ENCODE data around the gene SHISA5. TPM values are rescaled to one million over a fixed set of nuclear protein-coding genes. Genes with fewer than 3 reads are reported as not detected.

Gene SHISA5
- total RNA-seq, 1 experiment from 2014 or later, result 159 TPM

GRCh38 chr3:48423883-48424695 lies 79.9 kb downstream of the SHISA5 start:
- Histone ChIP-seq H3K27me3 (ENCODE audit: low read length) (no peaks in the 10 kb centered on the region), H2AFZ (ENCODE audit: low read length) (no peak overlapping the region), H3K4me3 (ENCODE audit: low read length) (no peak overlapping the region), H3F3A (ENCODE audit: low read length, unreplicated experiment) (no peaks in the 10 kb centered on the region), H4K20me1 (ENCODE audit: low read length) (no peaks in the 10 kb centered on the region), H3K9ac (ENCODE audit: low read length) (no peak overlapping the region), H3K27ac (ENCODE audit: low read length) (no peak overlapping the region), H3K36me3 (ENCODE audit: low read depth, low read length) (no peaks in the 10 kb centered on the region), H3K9me3 (ENCODE audit: low read length) (no peaks in the 10 kb centered on the region), H3K79me2 (ENCODE audit: low read length) (peaks cover 19% of the 10 kb centered on the region), H3K4me2 (ENCODE audit: low read length) (no peak overlapping the region), H3K9me2 (replicated peaks; ENCODE audit: low read length) (no peaks in the 10 kb centered on the region), H3K4me1 (ENCODE audit: insufficient read depth, low read length) (peaks cover 18% of the 10 kb centered on the region)
- intact Hi-C loops (cut with micrococcal nuclease), result no loop called here
- BruUV-seq (replicated peaks), result no TSS peak
- ATAC-seq, result no peak
- ChIA-PET CTCF (no interaction called here), POLR2A (ENCODE audit: unreplicated experiment) (no interaction called here)
- no peak for DNase-seq
- no peak for TF ChIP-seq CTCF (conservative IDR thresholded peaks at IDR 0.05; ENCODE audit: low read depth, low read length)
- TF ChIP-seq EZH2phosphoT487 (IDR thresholded peaks at IDR 0.05; ENCODE audit: borderline replicate concordance, low read length), result no peak
- TF ChIP-seq EZH2 (IDR thresholded peaks at IDR 0.05; ENCODE audit: low read length, unreplicated experiment), result no peak

GRCh38 chr3:48423241-48423882 lies 80.6 kb downstream of the SHISA5 start:
- intact Hi-C loops (cut with micrococcal nuclease), result no loop called here
- no peak overlapping the region for H3K4me3 ChIP-seq (ENCODE audit: low read length)
- DNase-seq, result no peak
- no peaks in the 10 kb centered on the region for H3F3A ChIP-seq (ENCODE audit: low read length, unreplicated experiment)
- BruUV-seq (replicated peaks), result no TSS peak
- no peak overlapping the region for H3K27ac ChIP-seq (ENCODE audit: low read length)
- H3K4me2 ChIP-seq (ENCODE audit: low read length), result no peak overlapping the region
- no peak overlapping the region for H2AFZ ChIP-seq (ENCODE audit: low read length)
- no peak for ATAC-seq
- POLR2A ChIA-PET (ENCODE audit: unreplicated experiment), result no interaction called here
- CTCF ChIA-PET, result no interaction called here
- no peaks in the 10 kb centered on the region for H3K27me3 ChIP-seq (ENCODE audit: low read length)
- H3K9me3 ChIP-seq (ENCODE audit: low read length), result no peaks in the 10 kb centered on the region
- no peak overlapping the region for H3K9ac ChIP-seq (ENCODE audit: low read length)
- H3K4me1 ChIP-seq (ENCODE audit: insufficient read depth, low read length), result peaks cover 17% of the 10 kb centered on the region
- H3K36me3 ChIP-seq (ENCODE audit: low read depth, low read length), result no peaks in the 10 kb centered on the region
- no peaks in the 10 kb centered on the region for H4K20me1 ChIP-seq (ENCODE audit: low read length)
- peaks cover 17% of the 10 kb centered on the region for H3K79me2 ChIP-seq (ENCODE audit: low read length)
- no peaks in the 10 kb centered on the region for H3K9me2 ChIP-seq (replicated peaks; ENCODE audit: low read length)
- TF ChIP-seq CTCF (conservative IDR thresholded peaks at IDR 0.05; ENCODE audit: low read depth, low read length), result no peak
- no peak for TF ChIP-seq EZH2phosphoT487 (IDR thresholded peaks at IDR 0.05; ENCODE audit: borderline replicate concordance, low read length)
- TF ChIP-seq EZH2 (IDR thresholded peaks at IDR 0.05; ENCODE audit: low read length, unreplicated experiment), result no peak

- no peaks in the 10 kb centered on the region for H3F3A ChIP-seq (ENCODE audit: low read length, unreplicated experiment)
- H3K9me2 ChIP-seq (replicated peaks; ENCODE audit: low read length), result no peaks in the 10 kb centered on the region
- ATAC-seq, result no peak
- no peak for DNase-seq
- H3K4me2 ChIP-seq (ENCODE audit: low read length), result no peak overlapping the region
- H3K4me3 ChIP-seq (ENCODE audit: low read length), result no peak overlapping the region
- H3K9me3 ChIP-seq (ENCODE audit: low read length), result no peaks in the 10 kb centered on the region
- BruUV-seq (replicated peaks), result no TSS peak
- TF ChIP-seq CTCF (conservative IDR thresholded peaks at IDR 0.05; ENCODE audit: low read depth, low read length), result no peak
- TF ChIP-seq EZH2phosphoT487 (IDR thresholded peaks at IDR 0.05; ENCODE audit: borderline replicate concordance, low read length), result no peak
- TF ChIP-seq EZH2 (IDR thresholded peaks at IDR 0.05; ENCODE audit: low read length, unreplicated experiment), result no peak
- H3K9ac ChIP-seq (ENCODE audit: low read length), result no peak overlapping the region
- no peaks in the 10 kb centered on the region for H3K27me3 ChIP-seq (ENCODE audit: low read length)
- no peak overlapping the region for H3K27ac ChIP-seq (ENCODE audit: low read length)
- peaks cover 10% of the 10 kb centered on the region for H3K79me2 ChIP-seq (ENCODE audit: low read length)
- H3K4me1 ChIP-seq (ENCODE audit: insufficient read depth, low read length), result peaks cover 10% of the 10 kb centered on the region; the same call in 1 of the 2 replicates
- H4K20me1 ChIP-seq (ENCODE audit: low read length), result no peaks in the 10 kb centered on the region
- ChIA-PET POLR2A (ENCODE audit: unreplicated experiment) (no interaction called here), CTCF (no interaction called here)
- no peak overlapping the region for H2AFZ ChIP-seq (ENCODE audit: low read length)
- H3K36me3 ChIP-seq (ENCODE audit: low read depth, low read length), result no peaks in the 10 kb centered on the region
- intact Hi-C loops (cut with micrococcal nuclease), result no loop called here
Observed at GRCh38 chr3:48422681-48423080, 81.3 kb downstream of the SHISA5 start.

Measured in PC-3 (cell line).